RKO (cell line): ENCODE measurements around the gene VPS9D1.

Source experiments
- DNase-seq: peaks from one replicate; pipeline ENCODE4 v3.0.0-alpha.2; 2016; ENCODE audit warnings: low spot score

The VPS9D1 gene

GRCh38 chr16:89732918-89733242, 12.2 kb upstream of the VPS9D1 start:
- no peak for DNase-seq

GRCh38 chr16:89732142-89732917, 11.6 kb upstream of the VPS9D1 start:
- DNase-seq = no peak

- DNase-seq = no peak
These were observed 10.0 kb upstream of the VPS9D1 start for GRCh38 chr16:89730610-89731234.

GRCh38 chr16:89729863-89730593, 9.3 kb upstream of the VPS9D1 start:
- DNase-seq = no peak

- no peak for DNase-seq
These were observed 8.6 kb upstream of the VPS9D1 start for GRCh38 chr16:89729293-89729692.

GRCh38 chr16:89727406-89728120, 6.9 kb upstream of the VPS9D1 start:
- DNase-seq = no peak

GRCh38 chr16:89723279-89724250, 2.9 kb upstream of the VPS9D1 start:
- no peak for DNase-seq

- DNase-seq = peak; percentile 86
These were observed 1.9 kb upstream of the VPS9D1 start for GRCh38 chr16:89722392-89723278.

- peak; percentile 65 for DNase-seq
These were observed 1.1 kb upstream of the VPS9D1 start for GRCh38 chr16:89721546-89722391.

- DNase-seq = no peak
These were observed 216 bp downstream of the VPS9D1 start for GRCh38 chr16:89720551-89720812.

- DNase-seq = no peak
These were observed 2.8 kb downstream of the VPS9D1 start for GRCh38 chr16:89717688-89718505.

GRCh38 chr16:89716916-89717687, 3.6 kb downstream of the VPS9D1 start:
- DNase-seq = no peak

GRCh38 chr16:89716493-89716892, 4.2 kb downstream of the VPS9D1 start:
- DNase-seq = no peak

GRCh38 chr16:89712274-89712781, 8.4 kb downstream of the VPS9D1 start:
- peak; percentile 69 for DNase-seq

- peak; percentile 78 for DNase-seq
These were observed 9.0 kb downstream of the VPS9D1 start for GRCh38 chr16:89711601-89712273.

GRCh38 chr16:89710709-89711564, 9.8 kb downstream of the VPS9D1 start:
- no peak for DNase-seq
